Kidney (tissue), 14 donors: ENCODE measurements around the gene TNPO1. TPM values are rescaled to one million over a fixed set of nuclear protein-coding genes. Genes with fewer than 3 reads are reported as not detected.
A peak's percentile ranks its signal among the peaks of the same experiment; 100 is the strongest.

Experiments
- DNase-seq, 5 donors: peaks; one replicate each; pipeline ENCODE4 v3.0.0-alpha.2; 2013 to 2020
- FAIRE-seq: peaks from 2 replicates; lab custom pipeline; 2012; peaks lifted over from hg19 to GRCh38; lab: Jason Lieb, UNC
- H3K27ac ChIP-seq, 2 donors: one replicate each; pipeline ENCODE4 v1.7.0; 2013; ENCODE audit warnings: low read depth in 2 of 2, low read length in 2 of 2, inconsistent platforms in 1 of 2
- H3K27me3 ChIP-seq: one replicate; pipeline ENCODE4 v1.7.1; 2013; ENCODE audit warnings: low read length, inconsistent platforms; ENCODE audit not compliant: control insufficient read depth, insufficient read depth
- H3K36me3 ChIP-seq, 3 donors: one replicate each; pipeline versions ENCODE4 v1.7.0 to v1.7.1; 2013; ENCODE audit warnings: low read length in 3 of 3, control low read depth in 1 of 3, inconsistent platforms in 1 of 3; ENCODE audit not compliant: insufficient read depth in 3 of 3, control insufficient read depth in 2 of 3
- H3K4me1 ChIP-seq, 3 donors: one replicate each; pipeline versions ENCODE4 v1.7.0 to v1.7.1; 2013; ENCODE audit warnings: low read length in 3 of 3, inconsistent platforms in 1 of 3, low read depth in 1 of 3; ENCODE audit not compliant: control insufficient read depth in 2 of 3, insufficient read depth in 2 of 3
- H3K4me3 ChIP-seq, 3 donors: one replicate each; pipeline versions ENCODE4 v1.7.0 to v1.8.1; 2013; ENCODE audit warnings: low read length in 3 of 3, control low read depth in 1 of 3, inconsistent platforms in 1 of 3
- H3K9ac ChIP-seq, 3 donors: one replicate each; pipeline versions ENCODE4 v1.7.0 to v1.7.1; 2013; ENCODE audit warnings: low read length in 3 of 3, control low read depth in 1 of 3, inconsistent platforms in 1 of 3
- H3K9me3 ChIP-seq, 3 donors: one replicate each; pipeline versions ENCODE4 v1.7.0 to v1.7.1; 2013; ENCODE audit warnings: low read length in 3 of 3, control low read depth in 1 of 3, inconsistent platforms in 1 of 3; ENCODE audit not compliant: control insufficient read depth in 2 of 3, insufficient read depth in 1 of 3
- intact Hi-C: fragments of 100-400 bp; cut with DNase I; formaldehyde crosslinking; loops from one replicate; pipeline ENCODE4 v1.11.1; 2022
- polyA plus RNA-seq: library from polyadenylated mRNA; stranded (reverse); fragments of 350-450 nt; fragmentation: Illumina TruSeq; extraction: RNeasy Lipid Tissue Mini Kit (QIAGEN cat#74804); gene quantifications from one replicate; pipeline ENCODE4 v1.2.3, GENCODE V29; 2014; ENCODE audit warnings: low read depth, low replicate concordance; ENCODE audit not compliant: insufficient read depth
- total RNA-seq: library from RNA; stranded (reverse); fragmentation: NEBNext Ultra II Directional; extraction: Animal tissue kit (Norgen Biotek cat#: 25700); gene quantifications from one replicate; pipeline ENCODE4 v1.2.1, GENCODE V29; 2021
- TF ChIP-seq, protein P1 (sequence below): IDR thresholded peaks from 3 replicates; pipeline ENCODE4 v1.5.1; 2012; ENCODE audit warnings: mild to moderate bottlenecking, moderate library complexity, borderline replicate concordance; ENCODE audit not compliant: insufficient read depth; ENCODE audit errors: extremely low read depth
- donor health status: control.
- donor health status: control.
- donor health status: control.
- donor health status: control.
- donor health status: control.
- donor health status: DM: yes; HTN: yes; CAD: no.
- donor health status: Normal renal cell carcinoma (clear cell type).

The TNPO1 gene
- total and polyA plus RNA-seq, 2 donors from 2014 or later = 15.6 to 86.6 TPM

DNA sequence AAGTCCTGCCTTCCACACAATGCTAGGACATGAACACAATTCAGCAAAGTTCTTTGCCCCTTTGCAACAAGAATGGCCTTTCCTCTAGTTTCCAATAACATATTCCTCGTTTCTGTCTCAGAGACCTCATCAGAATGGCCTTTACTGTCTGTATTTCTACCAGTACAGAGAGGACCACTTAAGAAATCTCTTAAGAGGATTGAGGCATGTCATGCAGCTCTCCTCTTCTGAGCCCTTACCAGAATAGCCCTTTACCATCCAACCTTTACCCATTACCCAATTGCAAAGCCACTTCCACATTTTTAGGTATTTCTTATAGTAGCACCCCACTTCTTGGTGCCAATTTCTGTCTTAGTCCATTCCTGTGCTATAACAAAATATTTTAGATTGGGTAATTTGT is 20.3 kb downstream of the TNPO1 start:
- no peak for DNase-seq
- no peak for FAIRE-seq
- H3K27ac ChIP-seq = no peak overlapping the region
- TF ChIP-seq, protein P1, sequence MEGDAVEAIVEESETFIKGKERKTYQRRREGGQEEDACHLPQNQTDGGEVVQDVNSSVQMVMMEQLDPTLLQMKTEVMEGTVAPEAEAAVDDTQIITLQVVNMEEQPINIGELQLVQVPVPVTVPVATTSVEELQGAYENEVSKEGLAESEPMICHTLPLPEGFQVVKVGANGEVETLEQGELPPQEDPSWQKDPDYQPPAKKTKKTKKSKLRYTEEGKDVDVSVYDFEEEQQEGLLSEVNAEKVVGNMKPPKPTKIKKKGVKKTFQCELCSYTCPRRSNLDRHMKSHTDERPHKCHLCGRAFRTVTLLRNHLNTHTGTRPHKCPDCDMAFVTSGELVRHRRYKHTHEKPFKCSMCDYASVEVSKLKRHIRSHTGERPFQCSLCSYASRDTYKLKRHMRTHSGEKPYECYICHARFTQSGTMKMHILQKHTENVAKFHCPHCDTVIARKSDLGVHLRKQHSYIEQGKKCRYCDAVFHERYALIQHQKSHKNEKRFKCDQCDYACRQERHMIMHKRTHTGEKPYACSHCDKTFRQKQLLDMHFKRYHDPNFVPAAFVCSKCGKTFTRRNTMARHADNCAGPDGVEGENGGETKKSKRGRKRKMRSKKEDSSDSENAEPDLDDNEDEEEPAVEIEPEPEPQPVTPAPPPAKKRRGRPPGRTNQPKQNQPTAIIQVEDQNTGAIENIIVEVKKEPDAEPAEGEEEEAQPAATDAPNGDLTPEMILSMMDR = no peak
- no peaks in the 10 kb centered on the region for H3K9me3 ChIP-seq
- H3K4me3 ChIP-seq = no peak overlapping the region
- no peaks in the 10 kb centered on the region for H3K36me3 ChIP-seq
- no peak overlapping the region for H3K9ac ChIP-seq
- peaks cover 0 to 15% (median 0%) of the 10 kb centered on the region in 3 donors for H3K4me1 ChIP-seq
- no peaks in the 10 kb centered on the region for H3K27me3 ChIP-seq
- intact Hi-C loops = no loop called here

DNA sequence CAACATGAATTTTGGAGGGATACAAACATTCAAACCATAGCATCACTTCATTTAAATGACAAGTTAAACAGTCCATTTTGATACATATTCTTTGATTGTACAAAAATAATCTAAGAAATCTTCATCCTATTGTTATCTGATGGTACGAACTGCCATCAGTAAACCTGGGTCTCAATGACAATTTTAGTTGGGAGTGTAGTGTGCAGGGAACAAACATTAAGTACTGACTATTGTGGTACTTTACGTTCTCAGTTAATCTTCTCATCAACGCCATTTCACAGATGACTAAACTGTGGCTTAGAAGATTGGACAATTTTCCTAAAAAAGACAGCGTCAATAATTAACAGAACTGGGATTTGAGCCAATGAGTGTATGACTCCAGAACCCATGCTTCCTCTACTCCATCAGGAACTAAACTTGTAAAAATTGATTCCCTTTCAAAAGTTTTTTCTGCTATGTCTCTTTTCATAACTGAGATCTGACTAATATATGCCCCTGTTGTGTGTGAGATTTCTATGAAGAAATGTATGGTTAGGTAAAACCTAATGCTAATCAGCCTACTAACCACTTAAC is 21.1 kb downstream of the TNPO1 start:
- FAIRE-seq (peak; percentile 57), DNase-seq (no peak)
- intact Hi-C loops = no loop called here
- H3K4me1 ChIP-seq = peaks cover 0 to 15% (median 0%) of the 10 kb centered on the region in 3 donors
- H3K4me3 ChIP-seq = no peak overlapping the region
- no peaks in the 10 kb centered on the region for H3K27me3 ChIP-seq
- no peak overlapping the region for H3K9ac ChIP-seq
- no peaks in the 10 kb centered on the region for H3K9me3 ChIP-seq
- H3K36me3 ChIP-seq = no peaks in the 10 kb centered on the region
- TF ChIP-seq, protein P1 = no peak
- H3K27ac ChIP-seq = no peak overlapping the region

DNA sequence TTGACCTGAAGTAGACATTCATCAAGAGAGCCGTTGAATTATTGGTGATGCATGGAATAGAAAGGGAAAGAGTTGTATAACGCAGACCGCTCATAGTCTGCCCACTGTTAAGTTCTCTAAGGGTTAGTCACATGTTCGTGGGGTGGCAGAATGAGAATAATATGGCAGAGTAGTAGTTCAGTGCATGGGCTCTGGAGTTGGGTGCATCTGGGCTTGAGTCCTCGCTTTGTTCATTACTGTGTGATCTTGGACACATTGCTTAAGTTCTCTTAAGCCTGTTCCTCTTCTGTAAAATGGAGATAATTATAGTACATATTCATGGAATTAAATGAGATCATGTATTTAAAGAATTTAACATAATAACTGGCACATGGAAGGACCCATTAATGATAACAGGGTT is 23.6 kb downstream of the TNPO1 start:
- Histone ChIP-seq H3K36me3 (no peaks in the 10 kb centered on the region), H3K9me3 (no peaks in the 10 kb centered on the region), H3K9ac (no peak overlapping the region), H3K4me1 (peaks cover 0 to 19% (median 0%) of the 10 kb centered on the region in 3 donors), H3K4me3 (no peak overlapping the region), H3K27ac (no peak overlapping the region), H3K27me3 (no peaks in the 10 kb centered on the region)
- TF ChIP-seq, protein P1 = no peak
- no peak for FAIRE-seq
- intact Hi-C loops = no loop called here
- no peak for DNase-seq
